Measurements from ENCODE around the gene CR2. TPM values are rescaled to one million over a fixed set of nuclear protein-coding genes. Genes with fewer than 3 reads are reported as not detected.

Gene CR2
- polyA plus RNA-seq, 1 of the 3 experiments (the other 2 are of a cell fraction), result not detected

- TF ChIP-seq MXI1 (IDR thresholded peaks at IDR 0.05; ENCODE audit: low read depth, low read length) (no peak), TAF1 (IDR thresholded peaks at IDR 0.05; ENCODE audit: borderline replicate concordance, low read depth, low read length) (no peak), REST (IDR thresholded peaks at IDR 0.05; ENCODE audit: low read depth, low read length) (no peak), RCOR1 (IDR thresholded peaks at IDR 0.05; ENCODE audit: low read length) (no peak), ELF1 (IDR thresholded peaks at IDR 0.05) (no peak), NFIC (IDR thresholded peaks at IDR 0.05; ENCODE audit: borderline replicate concordance) (no peak), FOSL2 (IDR thresholded peaks at IDR 0.05; ENCODE audit: borderline replicate concordance, low read depth) (no peak), RAD21 (IDR thresholded peaks at IDR 0.05; ENCODE audit: low read length) (no peak), GATA2 (CRISPR knock-in tag; IDR thresholded peaks at IDR 0.05) (no peak), SMC3 (IDR thresholded peaks at IDR 0.05; ENCODE audit: low read depth, low read length) (no peak)
These were observed 60.8 kb downstream of the CR2 start (continued) for GRCh38 chr1:207514890-207515289.

DNA sequence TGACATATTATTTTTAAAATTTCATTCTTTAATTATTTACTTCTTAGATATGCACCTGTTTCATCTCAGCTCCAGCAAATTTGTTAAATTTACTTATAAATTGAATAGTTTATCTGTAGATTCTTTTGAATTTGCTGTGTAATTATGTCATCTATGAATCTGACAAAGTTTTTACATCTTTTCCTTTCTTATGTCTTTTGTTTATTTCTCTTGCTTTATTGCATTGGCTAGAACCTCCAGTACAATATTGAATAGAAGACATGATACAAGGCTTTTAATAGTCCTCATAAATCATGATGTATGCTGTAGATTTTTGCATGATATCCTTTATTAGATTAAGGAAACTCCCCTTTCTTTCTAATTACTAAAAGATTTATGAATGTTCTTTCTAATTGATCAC is 62.6 kb downstream of the CR2 start:
- peaks cover 0 to 3% of the 10 kb centered on the region in 2 experiments; a peak in 1 of 4 replicates for H3K4me1 ChIP-seq (ENCODE audit: control insufficient read depth in 1 of 2, insufficient read depth in 2 of 2, low read depth in 1 of 2, low read length in 1 of 2)
- H3F3A ChIP-seq (replicated peaks; ENCODE audit: insufficient read depth), result no peaks in the 10 kb centered on the region
- no peaks in the 10 kb centered on the region for H3K9me2 ChIP-seq
- no peak overlapping the region for H3K27ac ChIP-seq (ENCODE audit: low read depth in 2 of 2, low read length in 1 of 2)
- H4K20me1 ChIP-seq (ENCODE audit: insufficient read depth), result no peaks in the 10 kb centered on the region
- H2AFZ ChIP-seq (ENCODE audit: low read depth), result no peak overlapping the region
- no peak for TF ChIP-seq TAF1 (IDR thresholded peaks at IDR 0.05; ENCODE audit: borderline replicate concordance, low read depth, low read length)
- TF ChIP-seq RXRA (IDR thresholded peaks at IDR 0.05; ENCODE audit: borderline replicate concordance, low read depth), result no peak
- TF ChIP-seq ELF1 (IDR thresholded peaks at IDR 0.05), result no peak
- no peak for TF ChIP-seq EP300 (IDR thresholded peaks at IDR 0.05; ENCODE audit: borderline replicate concordance in 1 of 2, low read depth in 1 of 2, low read length in 1 of 2)
- TF ChIP-seq REST (IDR thresholded peaks at IDR 0.05; ENCODE audit: low read depth, low read length), result no peak
- no peak for TF ChIP-seq MAX (IDR thresholded peaks at IDR 0.05; ENCODE audit: low read depth)
- no peak for TF ChIP-seq USF2 (IDR thresholded peaks at IDR 0.05; ENCODE audit: borderline replicate concordance, low read depth, low read length)
- no peak for TF ChIP-seq JUND (IDR thresholded peaks at IDR 0.05)
- no peak for TF ChIP-seq RCOR1 (IDR thresholded peaks at IDR 0.05; ENCODE audit: low read length)
- TF ChIP-seq YY1 (IDR thresholded peaks at IDR 0.05; ENCODE audit: low read depth), result no peak
- TF ChIP-seq FOXJ3 (CRISPR knock-in tag; IDR thresholded peaks at IDR 0.05), result no peak
- no peak for TF ChIP-seq FOSL2 (IDR thresholded peaks at IDR 0.05; ENCODE audit: borderline replicate concordance, low read depth)
- no peak for TF ChIP-seq GABPA (IDR thresholded peaks at IDR 0.05; ENCODE audit: low read depth)
- no peak for TF ChIP-seq FOXM1 (IDR thresholded peaks at IDR 0.05; ENCODE audit: low read depth)
- no peak for TF ChIP-seq SMC3 (IDR thresholded peaks at IDR 0.05; ENCODE audit: low read depth, low read length)
- no peak for TF ChIP-seq CHD2 (IDR thresholded peaks at IDR 0.05; ENCODE audit: low read length, partially characterized antibody)
- TF ChIP-seq GATA2 (CRISPR knock-in tag; IDR thresholded peaks at IDR 0.05), result no peak
- TF ChIP-seq POLR2AphosphoS5 (IDR thresholded peaks at IDR 0.05; ENCODE audit: low read depth, low read length), result no peak
- H3K9me3 ChIP-seq, result no peaks in the 10 kb centered on the region
- CTCF ChIA-PET, result no interaction called here
- H3K27me3 ChIP-seq (ENCODE audit: insufficient read depth), result no peaks in the 10 kb centered on the region; the same call in 1 of the 2 replicates
- H3K4me2 ChIP-seq, result no peak overlapping the region
- no peak overlapping the region for H3K9ac ChIP-seq
- POLR2A ChIA-PET, result no interaction called here
- no peak overlapping the region for H3K4me3 ChIP-seq (ENCODE audit: low read depth in 2 of 2, low read length in 1 of 2)
- no peak for DNase-seq
- H3K79me2 ChIP-seq (ENCODE audit: insufficient read depth), result no peaks in the 10 kb centered on the region
- no peaks in the 10 kb centered on the region for H3K36me3 ChIP-seq (replicated peaks in 1 of 2; ENCODE audit: control insufficient read depth in 1 of 2, insufficient read depth in 2 of 2, low read length in 1 of 2)

Measured in SK-N-SH (cell line).